Measurements from ENCODE around the gene DNAH6. TPM values are rescaled to one million over a fixed set of nuclear protein-coding genes. Genes with fewer than 3 reads are reported as not detected.

DNAH6 gene
- total RNA-seq, 1 experiment from 2014 or later: 1.6 TPM

DNA sequence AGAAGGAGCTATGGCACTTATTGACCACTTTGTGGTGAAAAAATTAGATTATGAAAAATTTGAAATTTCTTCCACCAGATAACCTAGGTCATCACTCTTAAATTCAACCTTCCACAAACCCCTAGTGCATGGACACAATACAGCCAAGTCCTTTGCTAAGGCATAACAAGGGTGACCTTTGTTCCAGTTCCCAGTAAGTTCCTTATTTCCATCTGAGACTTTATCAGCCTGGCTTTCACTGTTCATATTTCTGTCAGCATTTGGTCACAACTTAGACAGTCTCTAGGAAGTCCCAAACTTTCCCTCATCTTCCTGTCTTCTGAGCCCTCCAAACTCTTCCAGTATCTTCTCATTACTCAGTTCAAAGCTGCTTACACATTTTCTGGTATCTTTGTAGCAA is 232.0 kb downstream of the DNAH6 start:
- Histone ChIP-seq H3K9ac (ENCODE audit: low read length) (no peak overlapping the region), H4K20me1 (ENCODE audit: insufficient read depth) (no peaks in the 10 kb centered on the region; the same call in 1 of the 2 replicates), H3K4me1 (ENCODE audit: control insufficient read depth in 1 of 2, insufficient read depth in 2 of 2, low read length in 2 of 2) (no peaks in the 10 kb centered on the region), H2AFZ (ENCODE audit: low read depth, low read length, poor library complexity, severe bottlenecking) (no peak overlapping the region), H3K9me2 (ENCODE audit: insufficient read depth) (no peaks in the 10 kb centered on the region), H3K9me3 (ENCODE audit: control insufficient read depth in 1 of 2, insufficient read depth in 1 of 2, low read depth in 1 of 2, low read length in 2 of 2) (no peaks in the 10 kb centered on the region), H3K4me2 (ENCODE audit: low read length) (no peak overlapping the region), H3K79me2 (ENCODE audit: insufficient read depth, low read length) (no peaks in the 10 kb centered on the region), H3K4me3 (replicated peaks in 1 of 2; ENCODE audit: low read depth in 1 of 2, low read length in 2 of 2) (no peak overlapping the region), H3K27ac (ENCODE audit: low read depth, low read length) (no peak overlapping the region), H3K27me3 (ENCODE audit: insufficient read depth, low read length) (no peaks in the 10 kb centered on the region), H3K36me3 (ENCODE audit: control insufficient read depth in 1 of 2, insufficient read depth in 2 of 2, low read length in 2 of 2) (no peaks in the 10 kb centered on the region)
- CTCF ChIA-PET: no interaction called here
- POLR2A ChIA-PET: no interaction called here
- no TSS peak for BruUV-seq (replicated peaks)
- intact Hi-C loops (cut with micrococcal nuclease): no loop called here
- ATAC-seq: no peak
- RAD21 ChIA-PET (ENCODE audit: low non-redundant PET in 1 of 2, low total read pairs in 2 of 2, uncharacterized antibody in 2 of 2, unreplicated experiment in 2 of 2): no interaction called here
- TF ChIP-seq, protein P1, sequence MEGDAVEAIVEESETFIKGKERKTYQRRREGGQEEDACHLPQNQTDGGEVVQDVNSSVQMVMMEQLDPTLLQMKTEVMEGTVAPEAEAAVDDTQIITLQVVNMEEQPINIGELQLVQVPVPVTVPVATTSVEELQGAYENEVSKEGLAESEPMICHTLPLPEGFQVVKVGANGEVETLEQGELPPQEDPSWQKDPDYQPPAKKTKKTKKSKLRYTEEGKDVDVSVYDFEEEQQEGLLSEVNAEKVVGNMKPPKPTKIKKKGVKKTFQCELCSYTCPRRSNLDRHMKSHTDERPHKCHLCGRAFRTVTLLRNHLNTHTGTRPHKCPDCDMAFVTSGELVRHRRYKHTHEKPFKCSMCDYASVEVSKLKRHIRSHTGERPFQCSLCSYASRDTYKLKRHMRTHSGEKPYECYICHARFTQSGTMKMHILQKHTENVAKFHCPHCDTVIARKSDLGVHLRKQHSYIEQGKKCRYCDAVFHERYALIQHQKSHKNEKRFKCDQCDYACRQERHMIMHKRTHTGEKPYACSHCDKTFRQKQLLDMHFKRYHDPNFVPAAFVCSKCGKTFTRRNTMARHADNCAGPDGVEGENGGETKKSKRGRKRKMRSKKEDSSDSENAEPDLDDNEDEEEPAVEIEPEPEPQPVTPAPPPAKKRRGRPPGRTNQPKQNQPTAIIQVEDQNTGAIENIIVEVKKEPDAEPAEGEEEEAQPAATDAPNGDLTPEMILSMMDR (IDR thresholded peaks at IDR 0.05 in 2 of 3, conservative IDR thresholded peaks at IDR 0.05 in 1 of 3; ENCODE audit: borderline replicate concordance in 1 of 3, insufficient read depth in 1 of 3, low read depth in 2 of 3, low read length in 2 of 3): no peak
- TF ChIP-seq CEBPB (IDR thresholded peaks at IDR 0.05; ENCODE audit: low read depth): no peak
- TF ChIP-seq, protein P2, sequence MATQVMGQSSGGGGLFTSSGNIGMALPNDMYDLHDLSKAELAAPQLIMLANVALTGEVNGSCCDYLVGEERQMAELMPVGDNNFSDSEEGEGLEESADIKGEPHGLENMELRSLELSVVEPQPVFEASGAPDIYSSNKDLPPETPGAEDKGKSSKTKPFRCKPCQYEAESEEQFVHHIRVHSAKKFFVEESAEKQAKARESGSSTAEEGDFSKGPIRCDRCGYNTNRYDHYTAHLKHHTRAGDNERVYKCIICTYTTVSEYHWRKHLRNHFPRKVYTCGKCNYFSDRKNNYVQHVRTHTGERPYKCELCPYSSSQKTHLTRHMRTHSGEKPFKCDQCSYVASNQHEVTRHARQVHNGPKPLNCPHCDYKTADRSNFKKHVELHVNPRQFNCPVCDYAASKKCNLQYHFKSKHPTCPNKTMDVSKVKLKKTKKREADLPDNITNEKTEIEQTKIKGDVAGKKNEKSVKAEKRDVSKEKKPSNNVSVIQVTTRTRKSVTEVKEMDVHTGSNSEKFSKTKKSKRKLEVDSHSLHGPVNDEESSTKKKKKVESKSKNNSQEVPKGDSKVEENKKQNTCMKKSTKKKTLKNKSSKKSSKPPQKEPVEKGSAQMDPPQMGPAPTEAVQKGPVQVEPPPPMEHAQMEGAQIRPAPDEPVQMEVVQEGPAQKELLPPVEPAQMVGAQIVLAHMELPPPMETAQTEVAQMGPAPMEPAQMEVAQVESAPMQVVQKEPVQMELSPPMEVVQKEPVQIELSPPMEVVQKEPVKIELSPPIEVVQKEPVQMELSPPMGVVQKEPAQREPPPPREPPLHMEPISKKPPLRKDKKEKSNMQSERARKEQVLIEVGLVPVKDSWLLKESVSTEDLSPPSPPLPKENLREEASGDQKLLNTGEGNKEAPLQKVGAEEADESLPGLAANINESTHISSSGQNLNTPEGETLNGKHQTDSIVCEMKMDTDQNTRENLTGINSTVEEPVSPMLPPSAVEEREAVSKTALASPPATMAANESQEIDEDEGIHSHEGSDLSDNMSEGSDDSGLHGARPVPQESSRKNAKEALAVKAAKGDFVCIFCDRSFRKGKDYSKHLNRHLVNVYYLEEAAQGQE (IDR thresholded peaks at IDR 0.05; ENCODE audit: low read depth): no peak
- no peak for TF ChIP-seq EGR1 (IDR thresholded peaks at IDR 0.05; ENCODE audit: low read depth)
- no peak for TF ChIP-seq POLR2A (IDR thresholded peaks at IDR 0.05; ENCODE audit: borderline replicate concordance, extremely low read depth, insufficient read depth, insufficient read length)
- TF ChIP-seq YY1 (IDR thresholded peaks at IDR 0.05; ENCODE audit: extremely low read depth, insufficient replicate concordance, low read depth, low read length): no peak
- no peak for TF ChIP-seq CBX3 (IDR thresholded peaks at IDR 0.05; ENCODE audit: low read depth)
- TF ChIP-seq FOSL1 (IDR thresholded peaks at IDR 0.05; ENCODE audit: low read depth): no peak
- TF ChIP-seq JUND (IDR thresholded peaks at IDR 0.05): no peak
- TF ChIP-seq TCF7L2 (IDR thresholded peaks at IDR 0.05; ENCODE audit: borderline replicate concordance, extremely low read depth, insufficient read depth, insufficient read length): no peak
- TF ChIP-seq ELF1 (IDR thresholded peaks at IDR 0.05; ENCODE audit: borderline replicate concordance, low read depth): no peak
- TF ChIP-seq, protein P3, sequence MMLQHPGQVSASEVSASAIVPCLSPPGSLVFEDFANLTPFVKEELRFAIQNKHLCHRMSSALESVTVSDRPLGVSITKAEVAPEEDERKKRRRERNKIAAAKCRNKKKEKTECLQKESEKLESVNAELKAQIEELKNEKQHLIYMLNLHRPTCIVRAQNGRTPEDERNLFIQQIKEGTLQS (IDR thresholded peaks at IDR 0.05): no peak
- TF ChIP-seq EZH2 (IDR thresholded peaks at IDR 0.05): no peak
- no peak for TF ChIP-seq POLR2AphosphoS5 (IDR thresholded peaks at IDR 0.05; ENCODE audit: low read depth, low read length)
- no peak for TF ChIP-seq SP1 (IDR thresholded peaks at IDR 0.05; ENCODE audit: low read depth)
- DNase-seq (ENCODE audit: low read depth, low spot score): no peak
